K562 (cell line): ENCODE data around the gene NEU3. TPM values are rescaled to one million over a fixed set of nuclear protein-coding genes. Genes with fewer than 3 reads are reported as not detected.

Experiments
- C11orf30 ChIP-seq: fragments of 450-650 bp; IDR thresholded peaks from 2 replicates; pipeline ENCODE4 v1.6.1; 2016; ENCODE audit warnings: low read depth, mild to moderate bottlenecking
- CREM ChIP-seq: IDR thresholded peaks from 2 replicates; pipeline ENCODE4 v1.6.1; 2014; ENCODE audit warnings: antibody characterized with exemption, low read depth
- CTBP1 ChIP-seq: fragments of 450-650 bp; IDR thresholded peaks from 2 replicates; pipeline ENCODE4 v1.6.1; 2016; ENCODE audit warnings: borderline replicate concordance
- DDX20 ChIP-seq: fragments of 450-650 bp; IDR thresholded peaks from 2 replicates; pipeline ENCODE4 v1.6.1; 2016; ENCODE audit warnings: missing genetic modification characterization, low read depth, mild to moderate bottlenecking, missing compliant biosample characterization, moderate library complexity
- DMBX1 ChIP-seq: fragments of 250-450 bp; sonication (Bioruptor Pico); IDR thresholded peaks from 2 replicates; pipeline ENCODE4 v1.8.0; 2022; ENCODE audit warnings: inconsistent platforms, mild to moderate bottlenecking, moderate library complexity, borderline replicate concordance
- FOXP4 ChIP-seq: sonication (generic); formaldehyde crosslinking; IDR thresholded peaks from 2 replicates; pipeline ENCODE4 v1.8.0; 2022; ENCODE audit warnings: mild to moderate bottlenecking, missing genetic modification reagents, borderline replicate concordance
- GABPA ChIP-seq: fragments of 200-800 bp; sonication (Bioruptor generic); conservative IDR thresholded peaks from 2 replicates; pipeline ENCODE4 v1.6.1; 2016; ENCODE audit warnings: low read depth, missing genetic modification characterization, missing compliant biosample characterization
- GTF2E2 ChIP-seq: fragments of 200-800 bp; sonication (Bioruptor generic); IDR thresholded peaks from 2 replicates; pipeline ENCODE4 v1.6.1; 2016; ENCODE audit warnings: missing genetic modification characterization, missing compliant biosample characterization
- HNRNPLL ChIP-seq: fragments of 200-400 bp; formaldehyde crosslinking; IDR thresholded peaks from 2 replicates; pipeline ENCODE4 v1.6.1; 2017; ENCODE audit warnings: low read length, low read depth, mild to moderate bottlenecking; ENCODE audit not compliant: poor library complexity, severe bottlenecking
- MAZ ChIP-seq, 2 experiments: fragments of 450-650 bp in 1 of 2; sonication (generic) in 1 of 2; formaldehyde crosslinking; IDR thresholded peaks in 1 of 2; conservative IDR thresholded peaks in 1 of 2; 2 replicates each; pipeline versions ENCODE4 v1.4.0 to v1.5.0; 2020; ENCODE audit warnings: mild to moderate bottlenecking in 1 of 2, missing genetic modification reagents in 1 of 2
- POLR2A ChIP-seq: fragments of 450-650 bp; conservative IDR thresholded peaks from 2 replicates; pipeline ENCODE4 v1.6.1; 2016
- POLR2B ChIP-seq: fragments of 450-650 bp; IDR thresholded peaks from 2 replicates; pipeline ENCODE4 v1.6.1; 2018; ENCODE audit warnings: low read depth; ENCODE audit not compliant: partially characterized antibody
- POLR2G ChIP-seq: fragments of 200-400 bp; formaldehyde crosslinking; IDR thresholded peaks from 2 replicates; pipeline ENCODE4 v1.6.1; 2017; ENCODE audit warnings: low read depth, mild to moderate bottlenecking, antibody characterized with exemption, low read length, moderate library complexity
- RBBP5 ChIP-seq: fragments of 200-600 bp; sonication (generic); IDR thresholded peaks from 2 replicates; pipeline ENCODE4 v1.6.1; 2012; ENCODE audit warnings: borderline replicate concordance, mild to moderate bottlenecking, low read length, control low read depth, inconsistent platforms; ENCODE audit not compliant: insufficient read depth, poor library complexity, severe bottlenecking
- SREBF2 ChIP-seq: sonication (generic); formaldehyde crosslinking; IDR thresholded peaks from 2 replicates; pipeline ENCODE4 v1.4.0; 2020; ENCODE audit warnings: mild to moderate bottlenecking, missing genetic modification reagents
- TCF7L2 ChIP-seq: fragments of 150-350 bp; IDR thresholded peaks from 2 replicates; pipeline ENCODE4 v1.6.1; 2016; ENCODE audit warnings: low read depth, mild to moderate bottlenecking, low read length, moderate library complexity
- ZFP36 ChIP-seq: fragments of 150-350 bp; IDR thresholded peaks from 2 replicates; pipeline ENCODE4 v1.6.1; 2018; ENCODE audit warnings: low read length, low read depth; ENCODE audit not compliant: partially characterized antibody
- ZNF212 ChIP-seq: fragments of 450-650 bp; formaldehyde crosslinking; IDR thresholded peaks from 2 replicates; pipeline ENCODE4 v1.4.0; 2020; ENCODE audit warnings: mild to moderate bottlenecking
- ZNF217 ChIP-seq: sonication (generic); formaldehyde crosslinking; IDR thresholded peaks from 2 replicates; pipeline ENCODE4 v1.8.0; 2022; ENCODE audit warnings: mild to moderate bottlenecking, missing genetic modification reagents
- ZNF354B ChIP-seq: fragments of 250-450 bp; sonication (Bioruptor Pico); IDR thresholded peaks from 2 replicates; pipeline ENCODE4 v1.4.0; 2020
- polyA plus RNA-seq, 8 experiments: library from polyadenylated mRNA; depleted of rRNA in 4 of 8; stranded (reverse) in 5 of 8; unstranded in 3 of 8; fragments of >200 nt; fragmentation: Nextera tagmentation in 2 of 8; fragmentation: Illumina TruSeq in 1 of 8; extraction: Ambion mirVana in 2 of 8; extraction: Trizol in 1 of 8; gene quantifications; 2 replicates each; pipeline versions ENCODE4 v1.2.1 to v1.2.3, GENCODE V29; 2011 to 2014; ENCODE audit warnings: inconsistent platforms in 1 of 8, missing spikeins in 1 of 8
- total RNA-seq, 7 experiments: library from RNA; depleted of rRNA in 6 of 7; stranded (reverse); fragments of >200 nt in 6 of 7; fragmentation: Illumina TruSeq in 2 of 7; extraction: Trizol in 2 of 7; gene quantifications; 2 replicates each; pipeline versions ENCODE4 v1.2.1 to v1.2.3, GENCODE V29; 2011 to 2021; ENCODE audit warnings: low replicate concordance in 1 of 7
- TF ChIP-seq, protein P1 (sequence below): sonication (generic); formaldehyde crosslinking; IDR thresholded peaks from 2 replicates; pipeline ENCODE4 v1.8.0; 2022; ENCODE audit warnings: mild to moderate bottlenecking, missing genetic modification reagents
- TF ChIP-seq, protein P2 (sequence below), 2 experiments: IDR thresholded peaks; 2 replicates each; pipeline ENCODE4 v1.6.1; 2011; ENCODE audit warnings: borderline replicate concordance in 1 of 2, control low read depth in 1 of 2, low read depth in 1 of 2, low read length in 1 of 2, mild to moderate bottlenecking in 1 of 2, mixed read lengths in 1 of 2, moderate library complexity in 1 of 2; ENCODE audit not compliant: insufficient read depth in 1 of 2, insufficient read length in 1 of 2, poor library complexity in 1 of 2, severe bottlenecking in 1 of 2; ENCODE audit errors: extremely low read depth in 1 of 2

NEU3 gene
- total and polyA plus RNA-seq, 9 of the 15 experiments (the other 6 are each of a cell fraction or from before 2014, with no cell fraction given): 6.2 to 41.3 (median 31.1) TPM

GRCh38 chr11:74948898-74949752, 39.6 kb upstream of the NEU3 start, which contains the start of the genes SPCS2 and XRRA1 (continued):
- TF ChIP-seq, protein P1, sequence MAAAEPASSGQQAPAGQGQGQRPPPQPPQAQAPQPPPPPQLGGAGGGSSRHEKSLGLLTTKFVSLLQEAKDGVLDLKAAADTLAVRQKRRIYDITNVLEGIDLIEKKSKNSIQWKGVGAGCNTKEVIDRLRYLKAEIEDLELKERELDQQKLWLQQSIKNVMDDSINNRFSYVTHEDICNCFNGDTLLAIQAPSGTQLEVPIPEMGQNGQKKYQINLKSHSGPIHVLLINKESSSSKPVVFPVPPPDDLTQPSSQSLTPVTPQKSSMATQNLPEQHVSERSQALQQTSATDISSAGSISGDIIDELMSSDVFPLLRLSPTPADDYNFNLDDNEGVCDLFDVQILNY (CRISPR knock-in tag): no peak
- peak; percentile 90 for TF ChIP-seq GTF2E2 (tag)
- TF ChIP-seq ZNF212 (CRISPR knock-in tag): no peak
- peak; percentile 83 for TF ChIP-seq C11orf30
- no peak for TF ChIP-seq ZNF354B
- TF ChIP-seq, protein P2, sequence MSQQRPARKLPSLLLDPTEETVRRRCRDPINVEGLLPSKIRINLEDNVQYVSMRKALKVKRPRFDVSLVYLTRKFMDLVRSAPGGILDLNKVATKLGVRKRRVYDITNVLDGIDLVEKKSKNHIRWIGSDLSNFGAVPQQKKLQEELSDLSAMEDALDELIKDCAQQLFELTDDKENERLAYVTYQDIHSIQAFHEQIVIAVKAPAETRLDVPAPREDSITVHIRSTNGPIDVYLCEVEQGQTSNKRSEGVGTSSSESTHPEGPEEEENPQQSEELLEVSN (IDR thresholded peaks at IDR 0.05; ENCODE audit: borderline replicate concordance in 1 of 2, extremely low read depth in 1 of 2, insufficient read depth in 1 of 2, insufficient read length in 1 of 2, low read depth in 1 of 2, low read length in 1 of 2, poor library complexity in 1 of 2, severe bottlenecking in 1 of 2): peak; percentile 67 to 82
- TF ChIP-seq SREBF2 (CRISPR knock-in tag): peak; percentile 63; the same call in 1 of the 2 replicates
- no peak for TF ChIP-seq DDX20 (tag)
- TF ChIP-seq POLR2A: peak; percentile 95
- TF ChIP-seq TCF7L2: no peak
- TF ChIP-seq HNRNPLL: peak; percentile 86
- TF ChIP-seq POLR2B: peak; percentile 92
- 0 out of 2 replicates have a peak, but pooled peaks have one; percentile 44 for TF ChIP-seq FOXP4
- no peak for TF ChIP-seq ZNF217 (CRISPR knock-in tag)
- TF ChIP-seq CREM: peak; percentile 96
- TF ChIP-seq ZFP36: no peak
- peak; percentile 99 for TF ChIP-seq POLR2G
- TF ChIP-seq RBBP5: peak; percentile 94
- peak; percentile 75; the same call in 1 of the 2 replicates for TF ChIP-seq CTBP1
- peak; percentile 34; the same call in 1 of the 2 replicates for TF ChIP-seq DMBX1 (CRISPR knock-in tag)
- TF ChIP-seq MAZ (CRISPR knock-in tag; conservative IDR thresholded peaks at IDR 0.05 in 1 of 2, IDR thresholded peaks at IDR 0.05 in 1 of 2): peak; percentile 78 to 82
- peak; percentile 59 for TF ChIP-seq GABPA (tag)
